Activated CD4-positive, alpha-beta T cell treated with anti-CD3 and anti-CD28 coated beads, Interleukin-10, Interleukin-2, amounts not matched to agents 100 ng/mL and 50 ng/mL, durations not matched to agents 16 hours and 8 hours (primary cell): ENCODE results near the gene LSG1.
"Not testable (repeated sequence)": the region's sequence is repeated elsewhere in the genome, so short reads cannot be mapped to it uniquely, and the experiment has no call there.

Source experiments
- DNase-seq: peaks from one replicate; pipeline ENCODE4 v3.0.0-alpha.2; 2020

LSG1 gene

GRCh38 chr3:194654443-194654842, 17.5 kb downstream of the LSG1 start:
- peak; percentile 81 for DNase-seq

- DNase-seq: no peak
These were observed 24.2 kb downstream of the LSG1 start for GRCh38 chr3:194647747-194648146.

- no peak for DNase-seq
These were observed 29.2 kb downstream of the LSG1 start for GRCh38 chr3:194642769-194643168.

- peak; percentile 26 for DNase-seq
These were observed 31.2 kb downstream of the LSG1 start for GRCh38 chr3:194640829-194641228.

GRCh38 chr3:194638991-194639605, 32.9 kb downstream of the LSG1 start:
- no peak for DNase-seq

GRCh38 chr3:194637541-194638400, 34.2 kb downstream of the LSG1 start:
- DNase-seq: no peak

- DNase-seq: no peak
These were observed 34.9 kb downstream of the LSG1 start for GRCh38 chr3:194637066-194637465.

- peak; percentile 68 for DNase-seq
These were observed 38.5 kb downstream of the LSG1 start, which contains the start of gene TMEM44 for GRCh38 chr3:194633349-194634004. TSS of gene TMEM44 (minus strand) at chr3:194633419. CDS start at chr3:194633215, 204 bp downstream.

- DNase-seq: no peak
These were observed 39.1 kb downstream of the LSG1 start for GRCh38 chr3:194632809-194633348.

GRCh38 chr3:194632226-194632808, 39.7 kb downstream of the LSG1 start:
- no peak for DNase-seq

GRCh38 chr3:194631696-194632095, 40.3 kb downstream of the LSG1 start:
- no peak for DNase-seq

GRCh38 chr3:194630681-194631080, 41.3 kb downstream of the LSG1 start:
- DNase-seq: not testable (repeated sequence)

- DNase-seq: no peak
These were observed 47.0 kb downstream of the LSG1 start for GRCh38 chr3:194624956-194625355.

- no peak for DNase-seq
These were observed 48.3 kb downstream of the LSG1 start for GRCh38 chr3:194623449-194624290.

GRCh38 chr3:194622621-194623340, 49.2 kb downstream of the LSG1 start:
- no peak for DNase-seq

- no peak for DNase-seq
These were observed 50.0 kb downstream of the LSG1 start for GRCh38 chr3:194621947-194622346.

GRCh38 chr3:194620196-194620595, 51.8 kb downstream of the LSG1 start:
- DNase-seq: no peak

- DNase-seq: no peak
These were observed 52.2 kb downstream of the LSG1 start for GRCh38 chr3:194619741-194620140.

GRCh38 chr3:194618858-194619608, 53.0 kb downstream of the LSG1 start:
- DNase-seq: no peak

GRCh38 chr3:194617827-194618226, 54.2 kb downstream of the LSG1 start:
- no peak for DNase-seq
